ENCODE measurements around the gene IGF2BP2. TPM values are rescaled to one million over a fixed set of nuclear protein-coding genes. Genes with fewer than 3 reads are reported as not detected.
"Not testable (repeated sequence)": the region's sequence is repeated elsewhere in the genome, so short reads cannot be mapped to it uniquely, and the experiment has no call there.

IGF2BP2 gene
- total and polyA plus RNA-seq, 2 donors (not counting 1 experiment from before 2014, with no cell fraction given): 0.01 TPM; not detected in 1

DNA sequence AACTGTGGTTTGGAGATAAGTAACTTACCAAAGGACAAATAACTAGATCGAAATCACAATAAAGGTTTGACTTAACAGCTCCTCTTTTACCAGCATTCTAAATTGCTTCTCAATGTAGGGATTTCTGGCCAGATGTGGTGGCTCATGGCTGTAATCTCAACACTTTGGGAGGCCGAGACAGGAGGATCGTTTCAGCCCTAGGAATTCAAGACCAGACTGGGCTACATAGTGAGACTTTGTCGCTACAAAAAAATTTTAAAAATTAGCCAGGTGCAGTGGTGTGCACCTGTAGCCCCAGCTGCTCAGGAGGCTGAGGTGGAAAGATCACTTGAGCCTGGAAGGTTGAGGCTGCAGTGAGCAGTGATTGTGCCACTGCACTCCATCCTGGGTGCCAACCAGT lies 17.4 kb upstream of the IGF2BP2 start:
- Histone ChIP-seq H3K79me2 (ENCODE audit: control insufficient read depth, insufficient read depth, low read length) (no peaks in the 10 kb centered on the region), H4K20me1 (ENCODE audit: control insufficient read depth, insufficient read depth, low read length, poor library complexity, severe bottlenecking) (no peaks in the 10 kb centered on the region), H3K9ac (ENCODE audit: low read length) (no peak overlapping the region), H3K4me3 (ENCODE audit: control extremely low read depth in 1 of 5, extremely low read depth in 1 of 5, insufficient read depth in 1 of 5, low read depth in 2 of 5, low read length in 4 of 5) (no peak overlapping the region), H3K4me1 (ENCODE audit: control insufficient read depth in 2 of 2, insufficient read depth in 2 of 2, low read length in 2 of 2) (no peaks in the 10 kb centered on the region), H3K36me3 (replicated peaks in 1 of 2; ENCODE audit: control extremely low read depth in 1 of 2, control insufficient read depth in 1 of 2, extremely low read depth in 1 of 2, insufficient read depth in 2 of 2, low read length in 1 of 2) (no peaks in the 10 kb centered on the region), H3K4me2 (replicated peaks; ENCODE audit: low read depth, low read length, poor library complexity, severe bottlenecking) (no peak overlapping the region), H3K9me3 (ENCODE audit: control extremely low read depth in 1 of 3, control insufficient read depth in 2 of 3, insufficient read depth in 1 of 3, low read length in 2 of 3) (no peaks in the 10 kb centered on the region), H2AFZ (ENCODE audit: insufficient read depth, low read depth, low read length, poor library complexity, severe bottlenecking) (no peak overlapping the region), H3K27ac (ENCODE audit: low read length in 2 of 2) (no peak overlapping the region), H3K27me3 (replicated peaks in 1 of 4; ENCODE audit: control extremely low read depth in 1 of 4, control insufficient read depth in 3 of 4, insufficient read depth in 4 of 4, low read length in 3 of 4) (peaks cover 0 to 4% (median 0%) of the 10 kb centered on the region in 4 experiments)
- DNase-seq (no peak), ATAC-seq (ENCODE audit: low read depth) (no peak)
- Mint-ChIP-seq H3K4me1 (no peaks in the 10 kb centered on the region), H3K9me3 (ENCODE audit: insufficient read depth) (no peaks in the 10 kb centered on the region), H3K4me3 (no peak overlapping the region), H3K27me3 (peaks cover 31% of the 10 kb centered on the region), H3K27ac (no peak overlapping the region)
- 97% methylated on average over 3 of the region's 4 CpGs for WGBS (ENCODE audit: insufficient coverage)
- no peak for TF ChIP-seq EZH2 (IDR thresholded peaks at IDR 0.05; ENCODE audit: borderline replicate concordance, insufficient read depth, low read depth, low read length, poor library complexity, severe bottlenecking)
- CTCF ChIA-PET: no interaction called here
- POLR2A ChIA-PET: no interaction called here
- intact Hi-C loops (cut with micrococcal nuclease): no loop called here

DNA sequence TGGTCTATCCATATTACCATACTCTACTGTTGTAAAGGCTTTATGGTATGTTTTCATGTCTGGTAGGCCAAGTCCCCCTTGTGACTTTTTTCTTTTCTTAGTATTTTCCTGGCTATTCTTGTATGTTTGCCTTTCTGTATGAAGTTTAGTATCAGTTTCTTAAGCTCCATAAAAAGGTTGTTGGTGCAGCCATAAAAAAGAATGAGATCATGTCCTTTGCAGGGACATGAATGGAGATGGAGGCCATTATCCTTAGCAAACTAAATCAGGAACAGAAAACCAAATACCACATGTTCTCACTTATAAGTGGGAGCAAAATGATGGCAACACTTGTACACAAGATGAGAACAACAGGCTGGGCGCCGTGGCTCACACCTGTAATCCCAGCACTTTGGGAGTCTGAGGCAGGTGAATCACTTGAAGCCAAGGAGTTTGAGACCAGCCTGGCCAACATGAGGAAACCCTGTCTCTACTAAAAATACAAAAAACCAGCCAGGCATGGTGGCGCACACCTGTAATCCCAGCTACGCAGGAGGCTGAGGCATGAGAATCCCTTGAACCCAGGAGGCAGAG lies 13.7 kb upstream of the IGF2BP2 start:
- H3K9me3 ChIP-seq (ENCODE audit: control extremely low read depth in 1 of 3, control insufficient read depth in 2 of 3, insufficient read depth in 1 of 3, low read length in 2 of 3); H2AFZ ChIP-seq (ENCODE audit: insufficient read depth, low read depth, low read length, poor library complexity, severe bottlenecking); intact Hi-C loops (cut with micrococcal nuclease); H3K4me3 ChIP-seq (ENCODE audit: control extremely low read depth in 1 of 5, extremely low read depth in 1 of 5, insufficient read depth in 1 of 5, low read depth in 2 of 5, low read length in 4 of 5); H3K4me1 ChIP-seq (ENCODE audit: control insufficient read depth in 2 of 2, insufficient read depth in 2 of 2, low read length in 2 of 2); CTCF ChIA-PET; H3K36me3 ChIP-seq (replicated peaks in 1 of 2; ENCODE audit: control extremely low read depth in 1 of 2, control insufficient read depth in 1 of 2, extremely low read depth in 1 of 2, insufficient read depth in 2 of 2, low read length in 1 of 2); H3K9ac ChIP-seq (ENCODE audit: low read length); H3K27me3 ChIP-seq (replicated peaks in 1 of 4; ENCODE audit: control extremely low read depth in 1 of 4, control insufficient read depth in 3 of 4, insufficient read depth in 4 of 4, low read length in 3 of 4); H3K4me1 Mint-ChIP-seq; H3K27ac ChIP-seq (ENCODE audit: low read length in 2 of 2); H3K27ac Mint-ChIP-seq; ATAC-seq (ENCODE audit: low read depth); H3K4me3 Mint-ChIP-seq; H3K4me2 ChIP-seq (replicated peaks; ENCODE audit: low read depth, low read length, poor library complexity, severe bottlenecking); POLR2A ChIA-PET; H4K20me1 ChIP-seq (ENCODE audit: control insufficient read depth, insufficient read depth, low read length, poor library complexity, severe bottlenecking); H3K9me3 Mint-ChIP-seq (ENCODE audit: insufficient read depth); H3K79me2 ChIP-seq (ENCODE audit: control insufficient read depth, insufficient read depth, low read length); DNase-seq: not testable (repeated sequence)
- 97% methylated on average over 4 of the region's 4 CpGs for WGBS (ENCODE audit: insufficient coverage)
- H3K27me3 Mint-ChIP-seq: peaks cover 27% of the 10 kb centered on the region
